UCSD-AML1 (cell line): ENCODE data around the gene TGM3.

Experiments used
- DNase-seq: peaks from one replicate; lab custom pipeline; 2025; ENCODE audit not compliant: unreplicated experiment; lab: John Stamatoyannopoulos, UW

The TGM3 gene

DNA sequence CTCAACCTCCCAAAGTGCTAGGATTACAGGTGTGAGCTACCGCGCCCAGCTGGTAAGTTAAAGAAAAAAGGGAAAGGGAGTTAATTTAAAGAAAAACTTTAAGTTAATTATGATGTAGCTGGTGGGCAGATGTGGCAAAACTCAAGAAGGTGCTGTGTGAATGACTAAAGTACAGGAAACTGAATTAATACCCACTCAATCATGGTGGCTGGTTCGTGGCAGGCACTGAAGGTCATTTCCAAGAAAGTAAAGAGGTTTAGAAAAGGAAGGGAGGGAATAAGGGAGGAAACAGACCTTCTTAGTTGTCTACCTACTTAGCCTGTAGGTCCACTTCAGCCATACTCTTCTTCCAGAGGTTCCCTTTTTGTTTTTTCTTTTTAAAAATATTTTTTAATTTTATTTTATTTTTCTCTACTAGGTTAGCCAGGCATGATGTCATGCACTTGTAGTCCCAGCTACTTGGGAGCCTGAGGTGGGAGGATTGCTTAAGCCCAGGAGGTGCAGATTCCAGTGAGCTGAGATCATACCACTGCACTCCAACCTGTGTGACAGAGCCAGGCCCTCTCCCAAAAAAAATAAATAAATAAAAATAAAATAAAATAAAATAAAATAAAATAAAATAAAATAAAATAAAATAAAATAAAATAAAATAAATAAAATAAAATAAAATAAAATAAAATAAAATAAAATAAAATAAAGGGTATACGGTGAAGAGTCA, 11.9 kb upstream of the TGM3 start:
- no peak for DNase-seq

DNA sequence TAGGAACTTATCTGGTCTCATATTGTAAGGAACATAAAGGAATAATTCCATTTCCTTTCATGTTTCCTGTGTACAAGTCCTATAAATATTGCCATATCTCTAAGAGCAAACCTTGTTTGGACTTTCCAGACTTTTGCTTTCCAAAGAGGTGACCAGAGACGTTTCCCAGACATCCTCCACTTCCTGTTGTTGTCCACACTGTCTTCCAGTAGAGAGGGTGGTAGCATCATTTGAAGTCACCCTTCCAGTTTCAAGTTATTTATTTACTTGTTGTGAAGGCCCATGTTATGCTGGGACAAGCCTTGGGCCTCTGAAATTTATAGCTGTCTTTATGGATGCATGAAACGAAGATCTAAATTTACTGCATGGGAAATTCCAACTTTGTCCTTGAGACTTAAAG, 10.6 kb upstream of the TGM3 start:
- no peak for DNase-seq

DNA sequence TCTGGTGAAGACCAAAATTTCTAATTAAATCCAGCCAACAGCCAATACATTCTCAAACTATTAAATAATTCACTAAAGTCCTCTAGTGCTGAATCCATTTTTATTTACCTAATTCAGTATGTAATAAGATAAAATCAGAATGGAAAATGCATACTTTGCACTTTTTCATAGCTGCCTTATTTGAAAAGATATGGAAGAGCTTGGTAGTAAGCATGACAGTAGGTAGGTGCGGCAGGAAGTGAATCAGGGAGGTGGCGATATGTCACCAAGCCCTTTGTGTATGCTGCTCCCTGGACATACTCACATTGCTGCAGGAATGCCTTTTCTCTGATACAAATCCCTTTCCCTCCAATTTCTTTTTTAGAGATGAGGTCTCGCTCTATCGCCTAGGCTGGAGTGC, 10.2 kb upstream of the TGM3 start:
- no peak for DNase-seq

DNA sequence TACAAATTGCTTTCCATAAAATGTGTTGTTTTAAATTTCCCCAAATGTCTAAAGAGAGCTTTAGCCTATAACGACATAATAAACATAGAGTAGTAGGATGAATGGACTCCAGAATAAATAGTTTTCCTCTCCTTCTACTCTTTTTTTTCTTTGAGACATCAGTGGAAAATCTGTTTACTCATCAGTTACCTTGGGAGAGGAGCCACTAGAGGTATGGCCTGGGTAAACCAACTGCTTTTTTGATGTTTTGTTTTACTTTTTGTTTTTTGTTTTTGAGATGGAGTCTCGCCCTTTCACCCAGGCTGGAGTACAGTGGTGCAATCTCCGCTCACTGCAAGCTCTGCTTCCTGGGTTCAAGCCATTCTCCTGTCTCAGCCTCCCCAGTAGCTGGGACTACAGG, 8.3 kb upstream of the TGM3 start:
- no peak for DNase-seq

DNA sequence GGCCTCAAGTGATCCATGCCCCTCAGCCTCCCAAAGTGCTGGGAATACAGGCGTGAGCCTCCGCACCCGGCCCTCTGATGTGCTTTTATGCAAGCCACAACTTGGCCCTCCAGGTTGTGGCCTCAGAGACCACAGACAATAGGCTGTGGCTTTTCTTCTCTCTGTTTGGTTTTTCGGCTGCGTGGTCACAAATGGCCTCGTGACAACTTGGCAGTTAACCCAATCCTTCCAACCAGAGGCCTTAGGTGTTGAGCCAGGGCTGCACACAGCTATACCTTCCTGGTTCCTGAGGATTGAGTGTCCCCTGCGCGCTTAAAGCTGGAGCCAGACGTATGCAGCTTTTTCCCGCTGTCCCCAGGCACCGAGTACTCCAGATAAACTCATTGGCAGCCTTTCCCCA, 6.3 kb upstream of the TGM3 start:
- DNase-seq = peak; percentile 42

DNA sequence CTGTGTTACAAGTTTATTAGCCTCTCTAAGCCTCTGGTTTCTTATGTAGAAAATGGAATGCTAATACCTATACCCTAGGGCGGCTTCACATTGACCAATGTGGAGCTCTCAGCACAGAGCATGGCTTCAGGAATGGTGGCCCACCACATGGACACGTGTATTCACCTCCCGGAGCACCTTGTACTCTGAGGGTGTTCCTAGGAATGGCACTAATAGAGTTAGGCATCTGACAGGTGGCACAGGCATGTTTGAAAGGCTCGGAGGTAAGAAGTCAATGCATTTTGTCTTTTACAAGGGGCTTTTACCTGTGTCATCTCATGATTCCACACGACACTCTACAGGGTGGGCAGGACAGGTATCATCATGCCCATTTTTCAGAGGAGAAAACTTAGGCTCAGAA, 5.3 kb upstream of the TGM3 start:
- DNase-seq = no peak

DNA sequence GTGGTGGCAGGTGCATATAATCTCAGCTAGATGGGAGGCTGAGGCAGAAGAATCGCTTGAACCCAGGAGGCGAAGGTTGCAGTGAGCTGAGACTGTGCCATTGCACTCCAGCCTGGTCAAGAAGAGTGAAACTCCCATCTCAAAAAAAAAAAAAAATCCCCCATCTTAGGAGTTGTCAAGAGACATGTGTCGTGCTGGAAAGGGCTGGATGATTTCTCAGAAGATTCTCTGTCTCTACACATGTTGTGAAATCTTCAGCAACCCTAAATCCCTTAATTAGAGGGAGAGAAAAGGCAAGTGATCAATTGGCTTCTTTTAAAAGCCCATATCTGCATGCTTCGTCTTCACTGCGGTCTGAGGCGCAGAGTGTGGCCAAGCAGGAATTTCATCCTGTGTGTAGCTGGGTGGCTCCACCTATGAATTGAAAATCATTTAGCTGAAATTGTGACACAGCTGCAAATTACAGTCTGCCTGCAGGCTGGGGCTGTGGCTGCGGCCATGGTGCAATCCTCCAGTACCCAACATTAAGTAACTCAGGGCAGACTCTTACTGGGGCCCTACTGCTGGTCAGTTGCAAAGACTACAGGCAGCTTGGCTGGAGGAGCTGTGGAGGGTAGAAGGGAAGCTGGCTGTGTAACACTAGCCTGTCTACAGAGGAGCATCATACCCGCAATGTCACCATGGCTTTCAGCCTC, 3.2 kb upstream of the TGM3 start:
- no peak for DNase-seq

DNA sequence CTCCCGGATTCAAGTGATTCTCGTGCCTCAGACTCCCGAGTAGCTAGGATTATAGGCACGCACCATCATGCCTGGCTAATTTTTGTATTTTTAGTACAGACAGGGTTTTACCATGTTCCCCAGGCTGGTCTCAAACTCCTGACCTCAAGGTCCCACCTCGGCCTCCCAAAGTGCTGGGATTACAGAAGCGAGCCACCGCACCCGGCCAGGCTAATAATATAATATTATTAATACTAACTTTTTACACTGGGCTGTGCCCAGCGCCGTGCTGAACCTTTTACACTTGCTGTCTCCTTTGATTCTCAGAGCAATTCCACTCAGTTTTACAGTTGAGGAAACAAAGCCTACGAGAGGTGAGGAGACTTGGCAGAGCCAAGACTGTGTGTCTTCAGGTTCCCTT, 2.3 kb upstream of the TGM3 start:
- DNase-seq = no peak

DNA sequence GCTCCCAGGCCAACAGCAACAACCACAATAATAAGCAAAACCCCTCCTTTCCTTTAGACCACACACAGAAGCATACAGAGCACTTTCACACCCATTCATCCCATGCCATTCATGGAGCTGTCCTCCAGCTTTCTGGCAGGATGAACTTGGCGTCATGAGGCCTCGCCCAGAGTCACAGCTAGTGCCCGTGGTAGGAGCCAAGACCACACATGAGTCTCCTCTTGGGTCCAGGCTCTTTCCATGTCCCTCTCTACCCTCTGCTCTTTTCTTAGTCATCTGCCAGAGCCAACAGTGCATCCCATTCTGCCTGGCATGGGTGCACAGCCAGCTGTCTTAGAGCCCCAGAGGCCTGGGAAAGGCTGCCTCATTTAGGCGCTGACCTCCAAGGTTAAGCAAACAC, 1.8 kb upstream of the TGM3 start:
- no peak for DNase-seq

DNA sequence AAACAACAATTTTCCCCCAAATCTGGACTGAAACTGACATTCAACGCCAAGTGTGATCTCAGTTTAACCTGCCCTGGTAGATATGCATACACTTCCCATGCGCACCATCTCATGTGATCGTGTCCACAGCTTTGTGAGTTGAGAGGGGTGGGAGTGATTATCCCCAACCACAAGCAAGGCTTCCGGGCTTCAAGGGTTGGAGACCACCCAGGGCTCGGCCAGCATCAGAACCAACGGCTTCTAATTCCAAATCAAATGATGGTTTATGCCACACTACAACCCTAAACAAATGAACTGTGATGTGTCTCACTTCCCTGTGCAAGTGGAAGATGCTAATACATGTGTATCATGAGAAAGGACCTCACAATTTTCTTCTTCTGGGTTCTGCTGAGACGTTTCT, 515 bp upstream of the TGM3 start:
- no peak for DNase-seq

DNA sequence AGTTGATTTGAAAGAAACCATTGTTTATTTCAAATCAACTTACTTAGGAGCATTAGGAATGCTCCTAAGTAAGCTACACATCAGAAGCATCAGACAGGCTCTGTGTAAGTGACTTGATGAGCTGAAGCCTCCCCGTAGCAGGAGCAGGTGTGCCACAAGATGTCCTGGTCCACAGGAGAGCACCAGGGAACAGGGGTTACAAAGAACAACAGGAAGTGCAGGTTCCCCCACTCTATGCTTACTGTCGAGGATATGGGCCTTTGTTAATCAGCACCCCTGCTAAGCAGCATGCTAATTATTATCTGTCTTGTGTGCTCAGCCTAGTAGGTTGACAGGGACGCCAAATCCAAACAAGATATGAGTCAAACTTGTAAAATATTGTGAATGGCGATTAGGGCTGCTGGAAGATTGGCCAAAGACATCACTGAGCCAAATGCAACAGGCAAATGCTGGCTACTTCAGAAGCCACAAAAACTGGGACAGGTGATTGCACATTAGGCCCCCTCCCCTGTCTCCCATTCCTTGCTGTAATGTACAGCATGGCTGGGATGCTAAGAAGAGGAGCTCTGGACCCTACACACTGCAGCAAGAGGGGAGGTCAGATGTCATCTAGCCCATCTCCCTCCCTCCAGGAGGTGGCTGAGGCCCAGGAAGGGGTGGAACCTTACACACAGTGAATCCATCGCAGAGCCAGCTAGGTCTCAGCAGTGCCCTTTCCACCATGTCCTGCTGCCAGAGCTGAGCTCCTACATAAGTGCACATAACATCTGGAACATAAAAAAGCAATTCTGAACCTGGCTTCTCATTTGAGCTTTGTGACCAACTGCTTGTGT, 939 bp downstream of the TGM3 start:
- DNase-seq = no peak

DNA sequence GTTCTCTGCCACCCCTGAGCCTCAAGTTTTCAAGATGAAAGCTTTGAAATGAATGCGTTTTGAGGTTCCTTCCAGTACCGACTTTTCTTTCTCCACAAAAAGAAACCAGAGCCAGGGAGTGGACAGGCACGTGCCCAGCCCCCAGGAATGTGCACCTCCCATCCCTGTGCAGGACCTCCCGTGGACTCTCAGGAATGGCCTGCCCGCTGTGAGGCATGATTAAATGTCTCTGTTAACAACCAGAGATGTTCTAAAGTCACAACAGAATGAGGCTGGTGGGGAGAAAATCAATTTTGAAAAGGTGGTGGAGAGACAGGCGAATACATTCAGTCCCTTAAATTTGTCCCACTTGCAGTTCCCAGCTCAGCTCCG, 1.5 kb downstream of the TGM3 start:
- no peak for DNase-seq

DNA sequence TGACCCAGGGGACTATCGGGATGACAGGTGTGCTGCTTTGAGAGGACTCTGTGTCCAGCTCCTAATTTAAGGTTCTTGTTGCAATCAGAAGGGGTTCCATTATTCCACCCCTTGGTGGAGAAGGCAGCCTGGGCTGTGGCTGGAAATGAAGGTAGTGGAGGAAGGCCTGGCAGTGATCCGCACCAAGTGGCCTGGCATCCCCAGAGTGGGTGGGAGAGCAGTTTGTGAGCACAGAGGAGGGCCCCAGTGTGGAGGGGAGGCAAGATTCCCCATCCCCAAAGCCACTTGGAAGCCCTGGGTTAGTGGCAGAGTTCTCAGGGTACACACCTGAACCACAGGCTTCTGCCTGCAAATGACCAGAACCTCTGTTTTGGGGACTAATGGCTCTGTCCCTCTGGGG, 2.3 kb downstream of the TGM3 start:
- DNase-seq = no peak

DNA sequence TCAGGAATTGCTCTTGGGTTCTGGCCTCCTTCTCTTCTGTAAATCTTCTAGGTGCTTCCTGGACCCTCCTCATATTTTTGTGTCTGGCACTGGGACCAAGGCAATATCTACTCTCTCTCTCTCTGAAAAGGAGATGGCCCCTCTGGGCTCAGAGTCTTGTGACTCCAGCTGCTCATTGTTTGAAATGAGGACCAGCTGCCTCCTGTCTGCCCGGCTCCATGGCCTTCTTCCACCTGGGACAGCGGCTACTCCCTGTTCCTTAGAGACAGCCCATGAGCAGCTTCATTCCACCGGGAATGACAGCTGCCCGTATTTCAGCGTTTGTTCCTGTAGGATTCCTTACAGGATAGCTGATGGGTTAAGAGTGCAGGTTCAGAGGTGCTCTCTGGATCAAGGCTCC, 2.9 kb downstream of the TGM3 start:
- DNase-seq = no peak

DNA sequence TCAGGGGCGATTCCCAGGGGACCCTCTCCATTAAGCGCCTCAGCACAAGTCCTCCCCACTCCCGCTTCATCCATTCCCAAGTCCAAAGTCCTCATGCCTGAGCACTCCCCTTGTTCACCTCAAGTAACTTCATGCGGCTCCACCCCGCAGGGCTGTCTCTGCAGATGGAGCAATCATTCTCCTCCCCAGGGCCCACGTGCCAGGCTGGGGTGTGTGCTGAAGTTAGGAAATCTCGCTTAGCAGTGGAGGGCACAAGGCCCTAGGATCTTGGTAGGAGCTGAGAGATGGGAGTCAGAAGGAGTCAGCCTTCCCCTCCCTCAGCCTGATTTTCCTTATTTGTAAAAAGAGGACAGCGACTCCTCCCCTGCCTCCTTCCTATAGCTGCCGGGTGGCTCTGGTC, 3.5 kb downstream of the TGM3 start:
- no peak for DNase-seq

DNA sequence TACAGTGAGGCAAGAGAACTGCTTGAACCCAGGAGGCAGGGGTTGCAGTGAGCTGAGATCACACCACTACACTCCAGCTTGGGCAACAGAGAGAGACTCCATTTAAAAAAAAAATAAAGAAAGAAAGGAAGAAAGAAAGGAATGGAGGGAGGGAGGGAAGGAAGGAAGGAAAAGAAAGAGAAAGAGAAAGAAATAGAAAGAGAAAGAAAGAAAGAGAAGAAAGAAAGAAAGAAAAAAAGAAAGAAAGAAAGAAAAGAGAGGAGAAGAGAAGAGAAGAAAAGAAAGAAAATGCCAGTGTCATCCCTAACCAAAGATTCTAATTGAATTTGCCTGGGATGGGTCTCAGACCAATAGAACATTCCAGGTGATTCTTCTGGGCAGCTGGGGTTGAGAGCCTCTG, 4.2 kb downstream of the TGM3 start:
- DNase-seq = no peak

DNA sequence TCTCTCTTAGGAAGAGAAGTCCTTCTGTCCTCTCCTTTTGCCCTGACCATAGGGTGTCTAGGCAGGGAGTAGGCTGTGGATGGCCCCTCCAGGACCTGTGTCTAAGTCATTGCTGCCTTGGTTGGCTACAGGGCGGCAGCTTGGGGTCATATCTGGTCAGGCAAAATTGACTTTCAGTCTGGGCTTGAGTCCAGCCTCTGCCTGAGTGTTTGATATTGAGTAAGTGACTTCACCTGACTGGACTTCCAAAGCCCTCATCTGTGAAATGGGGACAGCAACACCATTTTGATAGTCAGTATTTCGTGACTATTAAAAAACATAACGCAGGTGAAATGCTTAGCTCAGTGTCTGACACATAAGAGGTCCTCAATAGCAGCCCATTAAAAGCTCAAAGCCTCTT, 4.6 kb downstream of the TGM3 start:
- no peak for DNase-seq

DNA sequence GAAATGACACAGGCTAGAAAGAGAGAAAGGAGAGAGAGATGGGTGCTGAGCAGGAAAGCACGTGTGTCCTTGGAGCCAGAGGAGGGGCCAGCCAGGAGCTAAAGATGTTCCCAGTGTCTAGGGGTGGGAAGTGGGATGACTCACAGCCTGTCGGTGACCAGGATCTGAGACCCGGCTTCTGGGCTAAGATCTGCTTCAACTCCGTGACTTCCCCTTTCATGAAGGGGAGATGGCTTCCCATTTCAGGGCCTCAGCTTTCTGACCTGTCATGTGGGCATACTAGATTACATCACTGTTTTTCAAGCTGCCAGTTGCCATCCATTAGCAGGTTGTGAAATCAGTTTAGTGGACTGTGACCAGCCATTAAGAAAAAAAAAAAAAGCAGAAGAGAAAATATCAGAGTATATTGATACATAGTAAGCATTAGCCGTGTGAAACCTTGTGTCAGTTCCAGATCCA, 5.4 kb downstream of the TGM3 start:
- peak; percentile 69 for DNase-seq

DNA sequence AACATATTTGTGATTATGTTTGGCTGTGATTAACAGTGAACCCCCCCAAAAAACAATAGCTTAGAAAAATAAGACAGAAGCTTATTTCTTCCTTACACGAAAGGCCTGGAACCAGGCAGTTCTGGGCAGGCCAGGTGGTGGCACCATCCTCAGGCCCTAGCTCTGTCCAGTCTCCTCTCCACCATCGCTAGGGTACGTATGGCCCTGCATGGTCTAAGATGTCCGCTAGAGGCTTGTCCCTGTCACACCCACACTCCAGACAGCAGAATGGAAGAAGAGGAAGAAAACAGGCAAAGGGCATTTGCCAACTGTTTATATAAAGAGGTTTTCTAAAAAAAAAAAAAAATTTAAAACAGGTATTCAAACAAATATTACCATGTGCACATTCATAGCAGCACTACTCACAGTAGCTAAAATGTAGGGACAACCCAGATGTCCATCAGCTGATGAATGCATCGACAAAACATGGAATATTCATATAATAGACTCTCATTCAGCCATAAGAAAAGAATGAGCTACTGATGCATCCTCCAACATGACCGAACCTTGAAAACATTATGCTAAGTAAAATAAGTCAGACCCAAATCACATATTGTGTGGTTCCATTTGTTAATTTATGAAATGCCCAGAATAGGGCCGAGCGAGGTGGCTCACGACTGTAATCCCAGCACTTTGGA, 6.7 kb downstream of the TGM3 start:
- DNase-seq = no peak

DNA sequence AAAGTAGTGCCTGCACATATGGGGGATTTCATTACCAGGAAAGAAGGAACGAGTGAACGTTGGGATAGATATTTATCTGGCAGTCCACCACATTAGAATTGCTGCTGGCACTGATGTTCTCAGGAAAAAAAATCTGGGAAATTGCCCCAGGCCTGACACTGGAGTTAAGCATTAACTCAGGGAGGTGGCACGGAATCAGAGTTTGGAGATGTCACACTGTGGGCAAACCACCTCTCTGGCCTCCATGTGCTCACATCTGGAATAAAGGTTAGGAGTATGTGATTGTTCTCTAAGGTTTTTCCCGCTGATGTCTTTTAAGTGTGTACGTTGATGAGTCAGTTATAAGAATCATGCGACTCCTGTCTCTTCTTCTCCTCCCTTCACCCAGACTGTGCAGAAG, 7.9 kb downstream of the TGM3 start:
- DNase-seq = no peak

DNA sequence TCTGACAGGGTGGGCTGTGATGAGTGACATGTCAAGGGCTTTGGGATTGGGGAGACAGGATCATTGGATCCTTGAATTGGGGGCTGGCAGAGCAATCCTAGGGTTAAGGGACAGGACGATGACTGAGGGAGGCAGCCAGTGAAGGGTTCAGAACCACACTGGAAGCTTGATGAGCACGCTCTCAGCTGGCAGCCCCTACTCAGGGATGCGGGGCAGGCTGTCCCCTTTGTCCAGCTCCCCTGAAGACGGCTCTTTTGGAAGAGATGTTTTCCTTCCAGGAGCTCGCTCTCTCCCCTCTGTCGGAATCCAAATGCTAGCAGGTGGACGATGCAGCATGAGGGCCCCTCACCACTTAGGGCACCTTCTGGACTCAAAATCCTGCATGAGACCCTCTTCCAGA, 8.4 kb downstream of the TGM3 start:
- no peak for DNase-seq

DNA sequence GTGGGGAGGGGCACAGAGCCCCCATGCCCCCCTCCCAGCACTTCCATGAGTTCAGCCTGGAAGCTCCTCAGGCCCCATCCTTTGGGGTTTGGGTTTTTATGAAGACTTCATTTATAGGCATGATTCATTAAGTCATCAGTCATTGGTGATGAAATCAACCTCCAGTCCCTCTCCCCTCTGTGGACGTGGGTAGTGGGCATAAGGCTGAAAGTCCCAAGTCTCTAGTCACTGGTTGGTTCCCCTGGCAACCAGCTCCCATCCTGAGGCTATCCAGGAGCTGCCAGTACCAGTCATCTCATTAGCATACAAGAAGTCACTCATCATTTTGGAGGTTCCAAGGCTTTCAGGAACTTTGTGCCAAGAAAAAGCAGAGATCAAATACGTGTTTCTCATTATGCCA, 9.2 kb downstream of the TGM3 start:
- no peak for DNase-seq
